Stimulated activated CD4-positive, alpha-beta T cell treated with anti-CD3 and anti-CD28 coated beads, Interleukin-1b, Interleukin-23, amount 100 ng/mL, for 48 hours (primary cell): ENCODE results near the gene PAEP.
"Not testable (repeated sequence)": the region's sequence is repeated elsewhere in the genome, so short reads cannot be mapped to it uniquely, and the experiment has no call there.

Experiments
- DNase-seq: peaks from one replicate; pipeline ENCODE4 v3.0.0-alpha.2; 2020

The PAEP gene

GRCh38 chr9:135526089-135526729, 35.3 kb upstream of the PAEP start:
- no peak for DNase-seq

- no peak for DNase-seq
These were observed 34.6 kb upstream of the PAEP start for GRCh38 chr9:135526730-135527571.

GRCh38 chr9:135528842-135529435, 32.6 kb upstream of the PAEP start:
- DNase-seq: not testable (repeated sequence)

GRCh38 chr9:135530146-135530545, 31.4 kb upstream of the PAEP start:
- no peak for DNase-seq

GRCh38 chr9:135531096-135531495, 30.5 kb upstream of the PAEP start:
- no peak for DNase-seq

- DNase-seq: no peak
These were observed 28.4 kb upstream of the PAEP start for GRCh38 chr9:135533113-135533512.

- no peak for DNase-seq
These were observed 27.9 kb upstream of the PAEP start for GRCh38 chr9:135533674-135534073.

- not testable (repeated sequence) for DNase-seq
These were observed 27.3 kb upstream of the PAEP start for GRCh38 chr9:135534192-135534711.

GRCh38 chr9:135534826-135535225, 26.7 kb upstream of the PAEP start:
- not testable (repeated sequence) for DNase-seq

GRCh38 chr9:135535631-135536030, 25.9 kb upstream of the PAEP start:
- DNase-seq: not testable (repeated sequence)

GRCh38 chr9:135536216-135536615, 25.3 kb upstream of the PAEP start:
- DNase-seq: no peak

- DNase-seq: not testable (repeated sequence)
These were observed 18.2 kb upstream of the PAEP start for GRCh38 chr9:135543262-135543894.

GRCh38 chr9:135544981-135545635, 16.4 kb upstream of the PAEP start:
- DNase-seq: no peak

- not testable (repeated sequence) for DNase-seq
These were observed 15.8 kb upstream of the PAEP start, which contains the start of gene OBP2A for GRCh38 chr9:135545646-135546176. TSS of gene OBP2A (plus strand) at chr9:135546126. CDS start at chr9:135546181, 55 bp downstream.

- not testable (repeated sequence) for DNase-seq
These were observed 14.6 kb upstream of the PAEP start for GRCh38 chr9:135546792-135547617.

- DNase-seq: no peak
These were observed 13.5 kb upstream of the PAEP start for GRCh38 chr9:135547756-135548736.

GRCh38 chr9:135549478-135550343, 11.8 kb upstream of the PAEP start:
- not testable (repeated sequence) for DNase-seq

GRCh38 chr9:135550344-135550918, 11.1 kb upstream of the PAEP start:
- DNase-seq: no peak

- no peak for DNase-seq
These were observed 10.5 kb upstream of the PAEP start for GRCh38 chr9:135551031-135551430.
